Measurements from ENCODE around the gene LUC7L3. TPM values are rescaled to one million over a fixed set of nuclear protein-coding genes. Genes with fewer than 3 reads are reported as not detected.
A peak's percentile ranks its signal among the peaks of the same experiment; 100 is the strongest.
"Not testable (repeated sequence)": the region's sequence is repeated elsewhere in the genome, so short reads cannot be mapped to it uniquely, and the experiment has no call there.

Gene LUC7L3
- 45.4 and 76.9 TPM in 2 replicates for total RNA-seq (2014; rRNA removed; shearing (Covaris generic))

GRCh38 chr17:50719144-50719923 lies at the start of gene LUC7L3:
TSS of gene LUC7L3 (plus strand) at chr17:50719603. CDS start at chr17:50719733, 130 bp downstream.
- peak; percentile 99 for DNase-seq
- Histone ChIP-seq H3K4me3 (ENCODE audit: insufficient read depth, low read depth, low read length) (peak within 1 kb of the TSS; percentile 96), H3K36me3 (replicated peaks; ENCODE audit: control insufficient read depth, insufficient read depth, low read length) (no peaks in the 10 kb centered on the region), H3K27me3 (ENCODE audit: control insufficient read depth, insufficient read depth, low read length) (no peaks in the 10 kb centered on the region)

GRCh38 chr17:50672071-50672470 lies 47.3 kb upstream of the LUC7L3 start:
- H3K27me3 ChIP-seq (ENCODE audit: control insufficient read depth, insufficient read depth, low read length) = no peaks in the 10 kb centered on the region
- peak; percentile 9 for DNase-seq
- no peak overlapping the region for H3K4me3 ChIP-seq (ENCODE audit: insufficient read depth, low read depth, low read length)
- H3K36me3 ChIP-seq (replicated peaks; ENCODE audit: control insufficient read depth, insufficient read depth, low read length) = no peaks in the 10 kb centered on the region

- Histone ChIP-seq H3K27me3 (ENCODE audit: control insufficient read depth, insufficient read depth, low read length) (no peaks in the 10 kb centered on the region), H3K36me3 (replicated peaks; ENCODE audit: control insufficient read depth, insufficient read depth, low read length) (no peaks in the 10 kb centered on the region), H3K4me3 (ENCODE audit: insufficient read depth, low read depth, low read length) (no peak overlapping the region)
- DNase-seq = peak; percentile 27
These were observed 46.4 kb upstream of the LUC7L3 start for GRCh38 chr17:50672831-50673551.

GRCh38 chr17:50675190-50675589 lies 44.2 kb upstream of the LUC7L3 start:
- peak; percentile 35 for DNase-seq
- Histone ChIP-seq H3K36me3 (replicated peaks; ENCODE audit: control insufficient read depth, insufficient read depth, low read length) (no peaks in the 10 kb centered on the region), H3K27me3 (ENCODE audit: control insufficient read depth, insufficient read depth, low read length) (no peaks in the 10 kb centered on the region), H3K4me3 (ENCODE audit: insufficient read depth, low read depth, low read length) (no peak overlapping the region)

GRCh38 chr17:50675627-50676026 lies 43.8 kb upstream of the LUC7L3 start:
- Histone ChIP-seq H3K4me3 (ENCODE audit: insufficient read depth, low read depth, low read length) (no peak overlapping the region), H3K36me3 (replicated peaks; ENCODE audit: control insufficient read depth, insufficient read depth, low read length) (no peaks in the 10 kb centered on the region), H3K27me3 (ENCODE audit: control insufficient read depth, insufficient read depth, low read length) (no peaks in the 10 kb centered on the region)
- DNase-seq = peak; percentile 41

- Histone ChIP-seq H3K36me3 (replicated peaks; ENCODE audit: control insufficient read depth, insufficient read depth, low read length) (no peaks in the 10 kb centered on the region), H3K27me3 (ENCODE audit: control insufficient read depth, insufficient read depth, low read length) (no peaks in the 10 kb centered on the region), H3K4me3 (ENCODE audit: insufficient read depth, low read depth, low read length) (no peak overlapping the region)
- peak; percentile 41 for DNase-seq
These were observed 43.1 kb upstream of the LUC7L3 start for GRCh38 chr17:50676065-50676975.

- DNase-seq = peak; percentile 15
- Histone ChIP-seq H3K36me3 (replicated peaks; ENCODE audit: control insufficient read depth, insufficient read depth, low read length) (no peaks in the 10 kb centered on the region), H3K27me3 (ENCODE audit: control insufficient read depth, insufficient read depth, low read length) (no peaks in the 10 kb centered on the region), H3K4me3 (ENCODE audit: insufficient read depth, low read depth, low read length) (no peak overlapping the region)
These were observed 41.5 kb upstream of the LUC7L3 start for GRCh38 chr17:50677851-50678375.

GRCh38 chr17:50679008-50679544 lies 40.3 kb upstream of the LUC7L3 start:
- DNase-seq = no peak
- no peaks in the 10 kb centered on the region for H3K27me3 ChIP-seq (ENCODE audit: control insufficient read depth, insufficient read depth, low read length)
- no peak overlapping the region for H3K4me3 ChIP-seq (ENCODE audit: insufficient read depth, low read depth, low read length)
- no peaks in the 10 kb centered on the region for H3K36me3 ChIP-seq (replicated peaks; ENCODE audit: control insufficient read depth, insufficient read depth, low read length)

GRCh38 chr17:50680126-50680525 lies 39.3 kb upstream of the LUC7L3 start:
- Histone ChIP-seq H3K36me3 (replicated peaks; ENCODE audit: control insufficient read depth, insufficient read depth, low read length) (no peaks in the 10 kb centered on the region), H3K4me3 (ENCODE audit: insufficient read depth, low read depth, low read length) (no peak overlapping the region), H3K27me3 (ENCODE audit: control insufficient read depth, insufficient read depth, low read length) (no peaks in the 10 kb centered on the region)
- peak; percentile 16 for DNase-seq

- H3K27me3 ChIP-seq (ENCODE audit: control insufficient read depth, insufficient read depth, low read length) = not testable (repeated sequence)
These were observed 38.7 kb upstream of the LUC7L3 start for GRCh38 chr17:50680543-50681262.

GRCh38 chr17:50681263-50682200 lies 37.9 kb upstream of the LUC7L3 start:
- Histone ChIP-seq H3K36me3 (replicated peaks; ENCODE audit: control insufficient read depth, insufficient read depth, low read length) (no peaks in the 10 kb centered on the region), H3K4me3 (ENCODE audit: insufficient read depth, low read depth, low read length) (no peak overlapping the region), H3K27me3 (ENCODE audit: control insufficient read depth, insufficient read depth, low read length) (no peaks in the 10 kb centered on the region)
- DNase-seq = peak; percentile 81

More at GRCh38 chr17:50680543-50681262, 38.7 kb upstream of the LUC7L3 start:
- peak; percentile 10 for DNase-seq
- not testable (repeated sequence) for H3K36me3 ChIP-seq (replicated peaks; ENCODE audit: control insufficient read depth, insufficient read depth, low read length); H3K4me3 ChIP-seq (ENCODE audit: insufficient read depth, low read depth, low read length)

GRCh38 chr17:50682441-50682840 lies 37.0 kb upstream of the LUC7L3 start:
- peak; percentile 19 for DNase-seq

GRCh38 chr17:50682938-50683337 lies 36.5 kb upstream of the LUC7L3 start:
- DNase-seq = no peak
- no peaks in the 10 kb centered on the region for H3K36me3 ChIP-seq (replicated peaks; ENCODE audit: control insufficient read depth, insufficient read depth, low read length)
- no peak overlapping the region for H3K4me3 ChIP-seq (ENCODE audit: insufficient read depth, low read depth, low read length)
- H3K27me3 ChIP-seq (ENCODE audit: control insufficient read depth, insufficient read depth, low read length) = no peaks in the 10 kb centered on the region

More at GRCh38 chr17:50682441-50682840, 37.0 kb upstream of the LUC7L3 start:
- Histone ChIP-seq H3K36me3 (replicated peaks; ENCODE audit: control insufficient read depth, insufficient read depth, low read length) (no peaks in the 10 kb centered on the region), H3K4me3 (ENCODE audit: insufficient read depth, low read depth, low read length) (no peak overlapping the region), H3K27me3 (ENCODE audit: control insufficient read depth, insufficient read depth, low read length) (no peaks in the 10 kb centered on the region)
